Loucy (cell line): Measurements from ENCODE around the gene FANK1.

Experiments
- H2AFZ ChIP-seq: fragments of 200-600 bp; sonication (generic); 2 replicates; pipeline ENCODE4 v1.6.0; 2016; ENCODE audit warnings: antibody characterized with exemption, mild to moderate bottlenecking, low read length, moderate library complexity
- H3F3A ChIP-seq: fragments of 200-600 bp; 2 replicates; pipeline ENCODE4 v1.6.0; 2016; ENCODE audit warnings: antibody characterized with exemption, low read depth, mild to moderate bottlenecking
- H3K27me3 ChIP-seq: fragments of 200-600 bp; sonication (generic); 2 replicates; pipeline ENCODE4 v1.6.1; 2014; ENCODE audit warnings: low read length, mild to moderate bottlenecking; ENCODE audit not compliant: insufficient read depth, poor library complexity, severe bottlenecking
- H3K36me3 ChIP-seq: fragments of 200-600 bp; sonication (generic); 2 replicates; pipeline ENCODE4 v1.6.1; 2016; ENCODE audit warnings: low read length; ENCODE audit not compliant: insufficient read depth
- H3K4me1 ChIP-seq: fragments of 200-600 bp; sonication (generic); 2 replicates; pipeline ENCODE4 v1.5.1; 2014; ENCODE audit warnings: low read length, mild to moderate bottlenecking; ENCODE audit not compliant: insufficient read depth, poor library complexity, severe bottlenecking
- H3K4me2 ChIP-seq: fragments of 200-600 bp; sonication (generic); 2 replicates; pipeline ENCODE4 v1.6.0; 2014; ENCODE audit warnings: antibody characterized with exemption, low read length, low read depth, mild to moderate bottlenecking; ENCODE audit not compliant: poor library complexity, severe bottlenecking
- H3K4me3 ChIP-seq: fragments of 200-600 bp; sonication (generic); 2 replicates; pipeline ENCODE4 v1.5.1; 2014; ENCODE audit warnings: low read length, mild to moderate bottlenecking, mixed read lengths; ENCODE audit not compliant: poor library complexity, severe bottlenecking
- H3K79me2 ChIP-seq: fragments of 200-600 bp; sonication (generic); 2 replicates; pipeline ENCODE4 v1.6.1; 2014; ENCODE audit warnings: low read length; ENCODE audit not compliant: insufficient read depth
- H3K9ac ChIP-seq: fragments of 200-600 bp; sonication (generic); 2 replicates; pipeline ENCODE4 v1.6.0; 2014; ENCODE audit warnings: mild to moderate bottlenecking, low read depth, low read length, moderate library complexity; ENCODE audit not compliant: poor library complexity, severe bottlenecking
- H3K9me2 ChIP-seq: fragments of 200-600 bp; sonication (generic); replicated peaks from 2 replicates; pipeline ENCODE4 v1.6.1; 2016; ENCODE audit warnings: low read depth, low read length, mixed read lengths
- H3K9me3 ChIP-seq: fragments of 200-600 bp; sonication (generic); 2 replicates; pipeline ENCODE4 v1.6.1; 2014; ENCODE audit warnings: mild to moderate bottlenecking, antibody characterized with exemption, low read length, low read depth; ENCODE audit not compliant: insufficient read depth
- H4K20me1 ChIP-seq: fragments of 200-600 bp; sonication (generic); 2 replicates; pipeline ENCODE4 v1.6.0; 2014; ENCODE audit warnings: antibody characterized with exemption, low read length, mild to moderate bottlenecking; ENCODE audit not compliant: insufficient read depth, poor library complexity, severe bottlenecking
- CTCF ChIP-seq: fragments of 200-600 bp; sonication (generic); conservative IDR thresholded peaks from 2 replicates; pipeline ENCODE4 v1.5.1; 2014; ENCODE audit warnings: mild to moderate bottlenecking, antibody characterized with exemption, low read length
- EZH2phosphoT487 ChIP-seq: fragments of 200-600 bp; IDR thresholded peaks from 2 replicates; pipeline ENCODE4 v1.6.1; 2018; ENCODE audit warnings: antibody characterized with exemption, mild to moderate bottlenecking, moderate library complexity, borderline replicate concordance

Gene FANK1

GRCh38 chr10:125980521-125981035 lies 84.2 kb downstream of the FANK1 start:
- no peak overlapping the region for H3K9ac ChIP-seq
- H3K4me1 ChIP-seq: no peaks in the 10 kb centered on the region
- H4K20me1 ChIP-seq: no peaks in the 10 kb centered on the region
- TF ChIP-seq CTCF: no peak
- no peak for TF ChIP-seq EZH2phosphoT487
- no peaks in the 10 kb centered on the region for H3F3A ChIP-seq
- H3K9me3 ChIP-seq: no peaks in the 10 kb centered on the region
- H3K36me3 ChIP-seq: no peaks in the 10 kb centered on the region
- no peak overlapping the region for H2AFZ ChIP-seq
- H3K27me3 ChIP-seq: no peaks in the 10 kb centered on the region
- H3K4me3 ChIP-seq: no peak overlapping the region
- H3K9me2 ChIP-seq: no peaks in the 10 kb centered on the region
- no peak overlapping the region for H3K4me2 ChIP-seq
- no peaks in the 10 kb centered on the region for H3K79me2 ChIP-seq

GRCh38 chr10:125982260-125982948 lies 86.0 kb downstream of the FANK1 start:
- Histone ChIP-seq H3K4me3 (no peak overlapping the region), H3K9me2 (no peaks in the 10 kb centered on the region), H3K9me3 (no peaks in the 10 kb centered on the region), H4K20me1 (no peaks in the 10 kb centered on the region), H3F3A (no peaks in the 10 kb centered on the region), H3K9ac (no peak overlapping the region), H3K4me2 (no peak overlapping the region), H3K27me3 (no peaks in the 10 kb centered on the region), H3K79me2 (no peaks in the 10 kb centered on the region), H3K36me3 (no peaks in the 10 kb centered on the region), H2AFZ (peak overlapping the region; percentile 30; the same call in 1 of the 2 replicates), H3K4me1 (no peaks in the 10 kb centered on the region)
- TF ChIP-seq EZH2phosphoT487: no peak
- peak; percentile 73 for TF ChIP-seq CTCF

GRCh38 chr10:125983161-125983560 lies 86.8 kb downstream of the FANK1 start:
- TF ChIP-seq CTCF: no peak
- TF ChIP-seq EZH2phosphoT487: no peak
- Histone ChIP-seq H3K9me2 (no peaks in the 10 kb centered on the region), H3K36me3 (no peaks in the 10 kb centered on the region), H3K4me2 (no peak overlapping the region), H3K4me1 (no peaks in the 10 kb centered on the region), H3K79me2 (no peaks in the 10 kb centered on the region), H4K20me1 (no peaks in the 10 kb centered on the region), H3K9me3 (no peaks in the 10 kb centered on the region), H3F3A (no peaks in the 10 kb centered on the region), H3K27me3 (no peaks in the 10 kb centered on the region), H2AFZ (no peak overlapping the region), H3K9ac (no peak overlapping the region), H3K4me3 (no peak overlapping the region)
